ENCODE measurements around the gene ELANE. TPM values are rescaled to one million over a fixed set of nuclear protein-coding genes. Genes with fewer than 3 reads are reported as not detected.

Gene ELANE
- total and polyA plus RNA-seq, 12 donors, result 0.48 to 3.4 (median 1.8) TPM; not detected in 6

- Histone ChIP-seq H3K4me1 (replicated peaks in 1 of 2) (peaks cover 39 to 51% of the 10 kb centered on the region in 2 donors), H3K27ac (peak overlapping the region in 1 of 5 donors; percentile 70), H3K27me3 (no peaks in the 10 kb centered on the region), H3K4me3 (no peak overlapping the region), H3K36me3 (replicated peaks in 1 of 2) (peaks cover 0 to 65% of the 10 kb centered on the region in 2 donors), H3K9me3 (replicated peaks in 1 of 3) (no peaks in the 10 kb centered on the region)
- intact Hi-C loops (cut with DNase I), result no loop called here
- no peak for TF ChIP-seq CTCF (IDR thresholded peaks at IDR 0.05)
- TF ChIP-seq POLR2A (IDR thresholded peaks at IDR 0.05), result no peak
- peak in 2 of 7 donors; percentile 28 to 35 for DNase-seq
- WGBS, 4 donors, result 40 to 82% (median 76%) methylated on average over 1 to 31 of the region's 31 CpGs
Observed at GRCh38 chr19:803686-804418, 48.3 kb upstream of the ELANE start.

- WGBS, 4 donors, result 80 to 100% (median 88%) methylated on average over 3 to 53 of the region's 53 CpGs
- TF ChIP-seq POLR2A (IDR thresholded peaks at IDR 0.05), result no peak
- no peak for TF ChIP-seq CTCF (IDR thresholded peaks at IDR 0.05)
Observed at GRCh38 chr19:804419-805165, 47.5 kb upstream of the ELANE start.

DNA sequence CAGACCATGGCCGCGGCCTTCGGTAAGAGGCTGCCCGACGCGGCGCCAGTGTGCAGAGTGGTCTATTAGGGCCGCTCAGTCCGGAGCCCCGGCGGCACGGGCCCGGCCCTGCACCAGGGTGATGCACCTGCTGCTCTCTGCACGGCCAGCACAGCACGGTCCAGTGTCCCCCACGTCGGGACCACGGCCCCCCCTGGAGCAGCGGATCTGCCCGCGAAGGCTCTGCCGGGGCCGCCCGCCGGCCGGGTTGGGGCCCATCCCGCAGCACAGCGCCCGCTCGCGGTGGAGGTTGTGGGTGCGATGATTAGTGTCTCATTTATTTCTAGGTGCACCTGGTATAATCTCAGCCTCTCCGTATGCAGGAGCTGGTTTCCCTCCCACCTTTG, 46.9 kb upstream of the ELANE start:
- Histone ChIP-seq H3K4me1 (replicated peaks in 1 of 2) (peaks cover 26 to 38% of the 10 kb centered on the region in 2 donors), H3K27me3 (no peaks in the 10 kb centered on the region), H3K27ac (peak overlapping the region in 1 of 5 donors; percentile 70), H3K4me3 (no peak overlapping the region), H3K36me3 (replicated peaks in 1 of 2) (peaks cover 0 to 76% of the 10 kb centered on the region in 2 donors), H3K9me3 (replicated peaks in 1 of 3) (no peaks in the 10 kb centered on the region)
- no peak for DNase-seq
- intact Hi-C loops (cut with DNase I), result no loop called here
- TF ChIP-seq CTCF (IDR thresholded peaks at IDR 0.05), result peak in 1 of 6 experiments; percentile 32
- no peak for TF ChIP-seq POLR2A (IDR thresholded peaks at IDR 0.05)
- 80 to 87% (median 84%) methylated on average over 1 to 33 of the region's 33 CpGs for WGBS, 4 donors

More at GRCh38 chr19:804419-805165, 47.5 kb upstream of the ELANE start:
- Histone ChIP-seq H3K9me3 (replicated peaks in 1 of 3) (no peaks in the 10 kb centered on the region), H3K27me3 (no peaks in the 10 kb centered on the region), H3K4me1 (replicated peaks in 1 of 2) (peaks cover 31 to 44% of the 10 kb centered on the region in 2 donors), H3K27ac (peak overlapping the region in 1 of 5 donors; percentile 70), H3K36me3 (replicated peaks in 1 of 2) (peaks cover 0 to 72% of the 10 kb centered on the region in 2 donors), H3K4me3 (no peak overlapping the region)
- no peak for DNase-seq
- intact Hi-C loops (cut with DNase I), result no loop called here

Measured in adrenal gland (tissue), 12 donors.